VCaP (cell line): ENCODE measurements around the gene BTBD19.

Experiments used
- H3K27ac ChIP-seq: fragments of 450-650 bp; 2 replicates; pipeline ENCODE4 v1.5.1; 2017
- TF ChIP-seq, protein P1 (sequence below): fragments of 450-650 bp; conservative IDR thresholded peaks from 2 replicates; pipeline ENCODE4 v1.5.1; 2017; ENCODE audit warnings: mild to moderate bottlenecking, moderate library complexity

BTBD19 gene

DNA sequence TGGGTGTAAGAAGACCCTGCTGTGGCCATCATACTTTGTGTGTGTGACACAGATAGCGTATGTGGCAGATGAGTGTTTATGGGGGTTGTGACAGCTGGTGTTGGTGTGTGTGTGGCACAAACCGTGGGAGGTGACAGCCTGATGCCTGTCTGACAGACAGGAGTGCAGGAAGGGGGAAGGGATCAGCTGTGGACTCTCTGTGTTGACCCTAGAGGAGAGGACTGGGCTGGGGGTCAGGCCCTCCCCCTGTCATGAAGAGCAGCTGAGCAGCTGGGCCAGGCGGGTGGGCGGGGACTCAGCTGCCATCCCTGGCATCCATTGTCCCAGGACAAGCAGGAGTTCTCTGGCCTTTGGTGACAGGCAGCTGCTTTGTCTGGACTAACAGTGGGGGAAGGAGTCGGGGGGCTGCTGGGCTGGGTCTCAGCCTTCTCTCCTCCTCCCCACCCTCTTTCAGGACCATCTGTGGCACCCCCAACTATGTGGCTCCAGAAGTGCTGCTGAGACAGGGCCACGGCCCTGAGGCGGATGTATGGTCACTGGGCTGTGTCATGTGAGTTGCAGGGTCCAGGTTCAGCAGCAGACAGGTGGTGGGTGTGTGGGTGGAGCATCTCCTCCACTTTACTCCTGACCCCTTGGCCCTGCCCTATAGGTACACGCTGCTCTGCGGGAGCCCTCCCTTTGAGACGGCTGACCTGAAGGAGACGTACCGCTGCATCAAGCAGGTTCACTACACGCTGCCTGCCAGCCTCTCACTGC lies 5.8 kb upstream of the BTBD19 start:
- no peak overlapping the region for H3K27ac ChIP-seq
- TF ChIP-seq, protein P1, sequence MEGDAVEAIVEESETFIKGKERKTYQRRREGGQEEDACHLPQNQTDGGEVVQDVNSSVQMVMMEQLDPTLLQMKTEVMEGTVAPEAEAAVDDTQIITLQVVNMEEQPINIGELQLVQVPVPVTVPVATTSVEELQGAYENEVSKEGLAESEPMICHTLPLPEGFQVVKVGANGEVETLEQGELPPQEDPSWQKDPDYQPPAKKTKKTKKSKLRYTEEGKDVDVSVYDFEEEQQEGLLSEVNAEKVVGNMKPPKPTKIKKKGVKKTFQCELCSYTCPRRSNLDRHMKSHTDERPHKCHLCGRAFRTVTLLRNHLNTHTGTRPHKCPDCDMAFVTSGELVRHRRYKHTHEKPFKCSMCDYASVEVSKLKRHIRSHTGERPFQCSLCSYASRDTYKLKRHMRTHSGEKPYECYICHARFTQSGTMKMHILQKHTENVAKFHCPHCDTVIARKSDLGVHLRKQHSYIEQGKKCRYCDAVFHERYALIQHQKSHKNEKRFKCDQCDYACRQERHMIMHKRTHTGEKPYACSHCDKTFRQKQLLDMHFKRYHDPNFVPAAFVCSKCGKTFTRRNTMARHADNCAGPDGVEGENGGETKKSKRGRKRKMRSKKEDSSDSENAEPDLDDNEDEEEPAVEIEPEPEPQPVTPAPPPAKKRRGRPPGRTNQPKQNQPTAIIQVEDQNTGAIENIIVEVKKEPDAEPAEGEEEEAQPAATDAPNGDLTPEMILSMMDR = no peak

DNA sequence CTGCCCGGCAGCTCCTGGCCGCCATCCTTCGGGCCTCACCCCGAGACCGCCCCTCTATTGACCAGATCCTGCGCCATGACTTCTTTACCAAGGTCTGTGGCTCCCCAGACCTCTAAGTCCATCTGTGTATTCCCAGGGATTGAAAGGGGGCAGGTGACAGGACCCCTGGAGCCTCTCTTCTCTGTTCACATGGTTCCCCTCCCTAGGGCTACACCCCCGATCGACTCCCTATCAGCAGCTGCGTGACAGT lies 5.3 kb upstream of the BTBD19 start:
- no peak overlapping the region for H3K27ac ChIP-seq
- TF ChIP-seq, protein P1 = no peak

DNA sequence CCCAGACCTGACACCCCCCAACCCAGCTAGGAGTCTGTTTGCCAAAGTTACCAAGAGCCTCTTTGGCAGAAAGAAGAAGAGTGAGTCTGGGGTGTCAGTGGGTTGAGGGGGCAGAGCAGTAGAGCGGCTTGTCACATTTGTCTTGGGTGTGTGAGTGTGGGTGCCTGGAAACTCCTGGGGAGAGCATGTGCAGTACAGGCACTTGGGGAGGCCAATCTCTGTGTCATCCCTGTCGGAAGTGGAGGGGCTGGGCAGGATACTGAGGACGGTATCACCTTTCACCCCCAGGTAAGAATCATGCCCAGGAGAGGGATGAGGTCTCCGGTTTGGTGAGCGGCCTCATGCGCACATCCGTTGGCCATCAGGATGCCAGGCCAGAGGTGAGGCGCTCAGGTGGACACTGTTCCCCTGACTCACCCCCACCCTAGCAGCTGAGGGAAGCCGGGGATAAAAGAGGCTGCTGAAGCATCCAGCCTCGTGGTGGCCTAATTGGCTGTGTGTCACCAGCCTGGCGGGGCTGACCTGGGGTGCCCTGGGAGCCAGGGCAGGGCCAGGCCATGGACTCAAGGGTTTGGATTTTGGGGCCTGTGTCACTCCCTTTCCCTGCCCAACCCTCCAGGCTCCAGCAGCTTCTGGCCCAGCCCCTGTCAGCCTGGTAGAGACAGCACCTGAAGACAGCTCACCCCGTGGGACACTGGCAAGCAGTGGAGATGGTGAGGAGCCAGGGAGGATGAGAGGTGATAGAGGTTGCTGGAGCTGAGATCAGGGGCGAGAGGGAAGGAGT lies 4.8 kb upstream of the BTBD19 start:
- TF ChIP-seq, protein P1 = no peak
- no peak overlapping the region for H3K27ac ChIP-seq

DNA sequence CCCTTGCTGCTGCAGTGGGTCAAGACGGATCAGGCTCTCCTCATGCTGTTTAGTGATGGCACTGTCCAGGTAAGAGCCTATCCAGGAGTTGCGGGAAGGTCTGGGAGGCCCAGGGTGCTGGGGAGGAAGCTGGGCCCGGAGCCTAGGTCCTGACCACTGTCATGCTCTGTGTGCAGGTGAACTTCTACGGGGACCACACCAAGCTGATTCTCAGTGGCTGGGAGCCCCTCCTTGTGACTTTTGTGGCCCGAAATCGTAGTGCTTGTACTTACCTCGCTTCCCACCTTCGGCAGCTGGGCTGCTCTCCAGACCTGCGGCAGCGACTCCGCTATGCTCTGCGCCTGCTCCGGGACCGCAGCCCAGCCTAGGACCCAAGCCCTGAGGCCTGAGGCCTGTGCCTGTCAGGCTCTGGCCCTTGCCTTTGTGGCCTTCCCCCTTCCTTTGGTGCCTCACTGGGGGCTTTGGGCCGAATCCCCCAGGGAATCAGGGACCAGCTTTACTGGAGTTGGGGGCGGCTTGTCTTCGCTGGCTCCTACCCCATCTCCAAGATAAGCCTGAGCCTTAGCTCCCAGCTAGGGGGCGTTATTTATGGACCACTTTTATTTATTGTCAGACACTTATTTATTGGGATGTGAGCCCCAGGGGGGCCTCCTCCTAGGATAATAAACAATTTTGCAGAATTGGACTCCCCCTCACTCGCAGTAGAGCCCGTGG lies 2.9 kb upstream of the BTBD19 start:
- TF ChIP-seq, protein P1 = no peak
- H3K27ac ChIP-seq = no peak overlapping the region

DNA sequence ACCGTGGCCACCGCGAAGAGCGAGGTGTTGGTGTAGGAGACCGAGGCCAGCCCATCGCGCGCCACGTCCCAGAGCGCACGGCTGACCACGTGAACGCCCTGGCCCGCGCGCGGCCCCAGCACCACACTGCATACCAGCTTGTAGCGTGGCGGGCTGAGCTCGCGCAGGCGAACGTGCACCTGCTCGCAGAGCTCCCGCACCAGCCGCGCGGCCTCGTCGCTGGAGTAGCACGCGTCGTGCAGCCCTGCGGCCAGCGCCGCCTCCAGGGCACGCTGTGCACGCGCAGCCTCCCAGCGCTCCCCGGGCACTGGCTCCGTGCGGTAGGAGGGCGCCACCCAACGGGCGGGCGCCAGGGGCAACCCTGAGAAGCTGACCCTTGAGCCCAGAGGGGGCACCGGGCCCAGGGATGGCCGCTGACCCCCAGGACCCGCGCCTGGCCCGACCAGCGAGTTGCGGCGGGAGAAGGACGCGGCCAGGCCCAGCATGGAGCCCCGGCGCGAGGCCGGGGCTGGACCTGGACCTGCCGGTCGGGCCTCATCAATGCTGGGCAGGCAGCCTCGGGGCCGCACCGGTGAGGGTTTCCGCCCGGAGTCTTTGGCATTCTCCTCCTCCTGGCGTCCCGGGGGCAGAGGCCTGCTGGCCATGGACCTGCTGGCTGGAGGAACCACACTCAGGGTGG lies 2.2 kb upstream of the BTBD19 start:
- TF ChIP-seq, protein P1 = no peak
- no peak overlapping the region for H3K27ac ChIP-seq

DNA sequence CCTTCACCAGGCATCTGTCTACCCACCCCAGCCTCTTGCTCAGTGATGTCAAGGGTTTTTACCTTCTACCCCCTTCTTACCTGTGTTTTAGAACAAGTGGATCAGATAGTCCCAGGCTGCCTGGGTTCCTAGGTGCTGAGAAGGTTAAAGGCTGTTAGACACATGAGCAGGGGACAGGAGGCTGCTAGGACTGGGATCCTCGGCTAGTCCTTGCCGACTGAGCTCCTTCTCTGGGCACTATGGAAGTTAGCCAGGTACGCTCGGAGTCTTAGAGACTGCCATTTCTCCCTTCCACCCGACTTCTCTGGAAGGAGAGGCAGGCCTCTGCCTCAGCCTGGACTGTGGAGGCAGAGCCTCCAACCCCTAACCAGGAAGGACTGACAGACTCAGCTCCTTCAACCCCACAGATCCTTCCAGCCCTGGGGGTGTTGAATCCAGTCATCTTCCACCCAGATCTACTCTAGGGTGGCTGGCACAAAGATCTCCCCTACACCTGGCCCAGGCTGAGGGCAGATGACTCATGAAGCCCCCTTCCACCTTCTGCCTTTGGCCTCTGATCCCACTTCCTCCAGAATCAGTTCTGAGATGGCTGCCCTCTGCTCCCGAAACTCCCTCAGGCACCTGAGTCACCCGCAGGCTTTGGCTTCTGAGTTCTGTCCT lies 1.5 kb upstream of the BTBD19 start, which contains the start of gene DYNLT4:
Gene DYNLT4 (minus strand): TSS at position 648 of the 660 bp plus-strand sequence. CDS start 683 bp downstream, outside the sequence.
- H3K27ac ChIP-seq = no peak within 1 kb of the TSS
- TF ChIP-seq, protein P1 = no peak
